HTERT RPE-1 (cell line): ENCODE measurements around the gene NDUFAF4.

Experiments
- in situ Hi-C: fragments of 300-500 bp; cut with MboI; formaldehyde crosslinking; loops from 4 replicates; pipeline ENCODE4 v1.14.3; 2020; ENCODE audit warnings: low sequenced_read_pairs

NDUFAF4 gene

DNA sequence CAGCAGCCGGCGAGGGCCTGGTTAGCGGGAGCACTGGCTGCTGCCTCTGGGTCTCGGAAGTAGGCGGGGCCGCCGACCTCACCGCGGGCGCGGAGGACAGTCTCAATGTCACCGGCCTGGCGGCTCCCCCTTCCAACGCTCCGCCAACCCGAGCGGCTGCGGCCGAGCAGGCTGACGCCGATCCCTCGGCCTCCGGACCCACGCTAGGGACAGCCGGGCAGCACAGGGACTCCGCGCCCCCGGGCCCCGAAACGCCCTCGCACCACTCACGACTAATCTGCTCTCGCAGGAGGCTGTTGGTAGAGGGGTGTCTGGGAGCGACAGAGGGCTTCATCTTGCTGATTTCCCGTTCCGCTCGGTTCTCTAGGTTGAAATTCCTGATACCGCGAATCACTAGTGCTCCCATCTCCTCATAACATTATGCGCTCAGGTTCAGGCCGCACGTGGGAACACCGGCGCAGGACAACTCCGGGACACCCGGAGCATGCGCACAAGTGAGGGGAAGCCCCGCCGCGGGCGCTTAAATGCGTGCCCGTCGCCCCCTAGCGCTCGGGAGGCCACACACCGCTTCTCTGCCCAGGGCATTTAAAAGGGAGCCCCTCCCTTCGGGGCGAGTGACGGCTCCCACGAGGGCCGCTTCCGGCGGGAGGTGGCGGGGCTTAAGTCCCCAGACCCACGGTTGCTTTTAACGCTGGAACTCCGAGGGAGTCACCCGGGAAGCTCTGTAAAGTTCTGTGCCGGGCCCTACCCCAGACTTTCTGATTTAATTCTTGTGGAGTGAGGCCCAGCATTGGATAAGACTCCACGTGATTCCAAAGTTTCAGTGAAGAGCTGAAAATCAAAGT lies at the start of gene NDUFAF4:
Gene NDUFAF4, minus strand, starts transcription at position 496 of the 845 bp plus-strand sequence. Its CDS starts 90 bp downstream, at position 406.
- in situ Hi-C loops, result no loop called here

DNA sequence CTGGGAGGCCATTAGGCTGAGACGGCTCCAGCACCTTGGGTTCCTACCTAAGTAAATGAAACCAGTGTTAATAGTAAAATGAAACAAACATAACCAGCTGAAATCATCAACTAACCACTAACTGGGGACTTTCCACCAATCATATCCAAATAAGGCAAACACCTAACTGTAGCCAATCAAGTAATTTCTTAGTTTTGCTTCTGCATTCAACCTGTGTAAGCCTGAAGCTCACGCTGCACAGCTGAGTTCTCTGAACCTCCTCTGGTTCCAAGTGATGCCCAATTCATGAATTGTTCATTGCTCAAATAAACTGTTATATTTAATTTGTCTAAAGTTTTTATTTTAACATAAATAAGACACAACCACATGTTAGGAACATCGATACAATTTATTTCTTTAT lies 49.4 kb upstream of the NDUFAF4 start:
- in situ Hi-C loops, result no loop called here

GRCh38 chr6:96943555-96944215 lies 46.0 kb upstream of the NDUFAF4 start:
- in situ Hi-C loops, result no loop called here

- in situ Hi-C loops, result no loop called here
These were observed 45.0 kb upstream of the NDUFAF4 start for GRCh38 chr6:96942676-96943075.

- in situ Hi-C loops, result no loop called here
These were observed 42.6 kb upstream of the NDUFAF4 start for GRCh38 chr6:96940322-96940721.

- in situ Hi-C loops, result no loop called here
These were observed 41.5 kb upstream of the NDUFAF4 start for GRCh38 chr6:96939007-96939805.

DNA sequence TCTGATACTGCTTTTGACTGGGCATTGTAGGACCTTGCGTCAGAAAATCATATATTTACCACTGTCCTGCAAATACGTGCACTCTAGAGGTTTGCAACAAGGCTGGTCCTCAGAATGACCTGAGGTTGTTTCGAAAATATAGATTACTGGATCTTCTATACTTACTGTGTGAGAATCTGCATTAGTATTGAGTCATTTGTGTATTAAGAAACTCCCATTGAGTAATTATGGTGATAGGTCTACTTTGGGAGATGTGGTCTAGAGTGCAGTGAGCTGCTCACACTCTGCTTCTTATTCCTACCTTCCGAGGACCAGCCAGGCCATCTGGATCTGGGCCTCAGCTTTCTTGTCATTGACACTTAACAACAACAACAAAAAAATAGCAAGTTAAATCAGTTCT lies 36.4 kb upstream of the NDUFAF4 start:
- in situ Hi-C loops, result no loop called here

DNA sequence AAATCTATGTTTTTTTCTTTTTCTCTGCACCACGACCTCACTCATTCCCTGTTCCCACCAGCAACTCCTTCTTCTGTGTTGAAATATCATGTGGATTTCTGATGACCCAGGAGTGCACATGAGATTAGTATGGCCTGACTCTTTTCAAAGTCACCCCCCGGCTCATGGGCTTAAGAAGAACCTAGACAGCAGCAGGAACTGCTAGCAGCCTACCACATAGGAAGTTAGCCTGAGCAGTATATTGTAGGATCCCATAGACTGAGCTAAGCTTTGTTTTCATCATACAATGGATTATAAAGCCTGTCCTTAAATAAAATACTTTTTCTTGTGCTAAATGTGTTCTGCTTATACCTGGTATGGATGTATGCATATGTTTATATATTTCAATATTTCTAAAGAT lies 33.5 kb upstream of the NDUFAF4 start:
- in situ Hi-C loops, result no loop called here

- in situ Hi-C loops, result no loop called here
These were observed 32.0 kb upstream of the NDUFAF4 start for GRCh38 chr6:96929741-96930140.

GRCh38 chr6:96927660-96928059 lies 30.0 kb upstream of the NDUFAF4 start:
- in situ Hi-C loops, result no loop called here

DNA sequence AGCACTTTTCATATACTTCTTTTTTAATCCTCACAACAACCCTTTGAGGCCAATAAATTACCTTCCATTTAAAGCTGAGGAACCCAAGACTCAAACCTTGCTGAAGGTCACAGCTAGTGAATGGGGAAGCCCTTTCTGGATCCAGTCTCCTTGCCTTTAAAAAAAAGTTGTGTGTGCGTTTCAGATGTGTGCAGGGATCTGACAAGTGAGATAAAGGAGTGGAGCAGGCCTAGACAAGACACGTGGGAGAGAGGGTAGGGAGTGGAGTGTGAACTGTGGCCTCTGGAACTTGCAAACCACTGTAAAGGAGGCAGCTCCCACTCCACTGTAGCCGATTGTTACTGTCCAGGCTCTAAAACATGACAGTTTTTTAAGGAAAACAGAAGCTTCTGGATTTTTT lies 28.7 kb upstream of the NDUFAF4 start:
- in situ Hi-C loops, result no loop called here

- in situ Hi-C loops, result no loop called here
These were observed 27.6 kb upstream of the NDUFAF4 start for GRCh38 chr6:96925290-96925687.

- in situ Hi-C loops, result no loop called here
These were observed 26.3 kb upstream of the NDUFAF4 start for GRCh38 chr6:96923871-96924493.

DNA sequence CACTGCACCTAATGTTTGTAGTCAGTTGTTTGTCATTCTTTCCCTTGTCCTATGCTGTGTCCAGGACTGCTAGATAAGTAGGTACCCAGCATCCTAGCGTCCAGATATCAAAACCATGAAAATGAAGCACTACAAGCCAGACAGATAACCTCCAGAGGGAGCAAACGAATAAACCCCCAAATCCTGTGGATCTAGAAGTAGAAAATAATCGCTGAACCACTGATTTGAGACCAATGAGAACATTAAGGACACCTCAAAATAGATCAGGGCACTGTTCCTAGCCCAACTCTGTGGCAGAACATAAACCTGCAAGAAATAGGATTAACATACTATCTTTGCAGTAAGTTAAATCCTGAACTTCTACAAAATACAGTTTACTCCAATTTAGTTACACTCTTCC lies 25.7 kb upstream of the NDUFAF4 start:
- in situ Hi-C loops, result no loop called here

DNA sequence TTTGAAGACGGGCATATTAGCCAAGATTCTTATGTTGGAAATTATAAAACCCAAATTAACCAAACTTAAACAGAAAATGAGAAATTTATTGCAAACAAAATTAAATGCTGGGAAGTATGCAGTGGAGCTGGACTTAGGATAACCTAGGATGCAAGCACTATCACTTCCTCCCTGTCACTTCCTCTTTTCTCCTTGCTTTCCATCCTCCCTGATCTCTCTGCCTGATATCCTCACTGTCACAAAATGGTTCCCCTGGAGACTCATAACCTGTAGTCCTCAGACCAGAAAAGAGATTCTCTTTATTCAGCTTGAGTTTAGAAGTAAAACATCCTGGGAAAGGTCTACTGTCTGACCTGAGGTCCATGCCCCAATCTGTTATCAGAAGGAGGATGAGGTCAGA lies 19.4 kb upstream of the NDUFAF4 start:
- in situ Hi-C loops, result no loop called here

GRCh38 chr6:96913621-96914020 lies 15.9 kb upstream of the NDUFAF4 start:
- in situ Hi-C loops, result no loop called here

- in situ Hi-C loops, result no loop called here
These were observed 14.1 kb upstream of the NDUFAF4 start for GRCh38 chr6:96911751-96912150.

- in situ Hi-C loops, result no loop called here
These were observed 13.5 kb upstream of the NDUFAF4 start for GRCh38 chr6:96911171-96911570.

DNA sequence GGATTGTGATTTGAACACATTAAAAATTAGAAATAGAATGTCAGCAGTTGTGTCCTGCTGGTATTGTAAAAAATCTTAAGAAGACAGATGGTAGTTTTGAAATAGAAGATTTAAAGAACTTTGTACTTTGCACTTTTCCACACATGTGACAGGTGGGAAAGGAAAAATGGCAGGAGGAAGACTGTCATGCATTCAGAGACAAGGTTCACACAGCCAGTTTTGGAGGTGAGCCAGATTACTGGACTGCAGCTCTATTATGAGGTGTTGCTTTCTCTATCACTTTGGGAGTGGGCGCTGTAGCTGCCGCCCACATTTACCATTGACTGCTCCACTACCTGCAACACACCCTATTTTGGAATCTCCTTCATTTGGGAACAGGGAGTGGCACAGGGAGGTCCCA lies 12.1 kb upstream of the NDUFAF4 start:
- in situ Hi-C loops, result no loop called here

DNA sequence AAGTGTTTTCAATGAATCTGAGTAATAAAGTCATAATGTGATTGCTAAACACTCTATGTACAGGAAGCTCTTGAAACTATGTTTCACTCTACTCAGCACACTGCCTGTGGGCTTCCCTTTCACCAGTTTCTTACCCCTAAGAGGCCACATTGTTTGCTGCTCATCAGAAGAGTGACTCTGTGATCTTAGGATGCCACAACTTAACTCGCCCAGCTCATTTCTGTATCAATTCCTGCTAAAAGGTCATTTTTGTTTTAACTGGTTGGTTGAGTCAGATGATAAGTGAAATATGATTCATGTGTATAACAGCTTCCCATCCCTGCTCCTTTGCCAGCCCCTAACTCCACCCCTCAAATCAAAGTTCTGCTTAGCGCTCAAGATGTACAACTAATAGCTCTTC lies 9.8 kb upstream of the NDUFAF4 start:
- in situ Hi-C loops, result no loop called here

DNA sequence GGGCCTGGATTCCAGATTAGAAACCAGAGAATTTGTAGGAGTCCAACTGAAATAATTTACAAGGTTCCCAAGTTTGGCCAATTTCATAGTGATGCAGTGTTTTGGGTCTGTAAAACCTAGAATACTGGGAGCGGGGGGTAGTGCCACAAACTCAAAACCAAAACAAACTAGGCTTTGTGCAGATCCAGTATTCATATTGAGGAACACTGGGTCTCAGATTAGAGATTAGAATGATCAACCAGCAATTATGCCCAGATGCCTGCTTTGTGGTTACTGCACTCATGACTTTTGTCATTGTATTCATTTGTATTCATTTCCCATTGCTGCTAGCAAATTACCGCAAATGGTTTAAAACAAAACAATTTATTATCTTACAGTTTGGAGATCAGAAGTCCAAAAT lies 3.2 kb upstream of the NDUFAF4 start:
- in situ Hi-C loops, result no loop called here
